Brain microvascular endothelial cell (primary cell): ENCODE results near the gene KLHL5.

Experiments used
- DNase-seq: peaks from one replicate; pipeline ENCODE4 v3.0.0-alpha.2; 2020
- H3K27ac ChIP-seq: fragments of 250-450 bp; sonication (Bioruptor Pico); 2 replicates; pipeline ENCODE4 v1.5.1; 2020; ENCODE audit warnings: mild to moderate bottlenecking, moderate library complexity
- H3K27me3 ChIP-seq: fragments of 250-450 bp; sonication (Bioruptor Pico); replicated peaks from 2 replicates; pipeline ENCODE4 v1.5.1; 2020; ENCODE audit warnings: mild to moderate bottlenecking
- H3K36me3 ChIP-seq: fragments of 250-450 bp; sonication (Bioruptor Pico); replicated peaks from 2 replicates; pipeline ENCODE4 v1.5.1; 2020; ENCODE audit warnings: mild to moderate bottlenecking
- H3K4me3 ChIP-seq: 2 replicates; pipeline ENCODE4 v1.5.1; 2011; ENCODE audit warnings: low read depth, mild to moderate bottlenecking, control low read depth, low read length, moderate library complexity
- in situ Hi-C: cut with HindIII; loops from 2 replicates; pipeline ENCODE4 v1.10.0; 2017; ENCODE audit warnings: low sequenced_read_pairs, low pct_ligation_motif_present
- TF ChIP-seq, protein P1 (sequence below): IDR thresholded peaks from 2 replicates; pipeline ENCODE4 v1.5.1; 2011; ENCODE audit warnings: low read depth, mild to moderate bottlenecking, moderate library complexity, low read length, control low read depth, inconsistent platforms; ENCODE audit errors: missing control alignments

The KLHL5 gene

DNA sequence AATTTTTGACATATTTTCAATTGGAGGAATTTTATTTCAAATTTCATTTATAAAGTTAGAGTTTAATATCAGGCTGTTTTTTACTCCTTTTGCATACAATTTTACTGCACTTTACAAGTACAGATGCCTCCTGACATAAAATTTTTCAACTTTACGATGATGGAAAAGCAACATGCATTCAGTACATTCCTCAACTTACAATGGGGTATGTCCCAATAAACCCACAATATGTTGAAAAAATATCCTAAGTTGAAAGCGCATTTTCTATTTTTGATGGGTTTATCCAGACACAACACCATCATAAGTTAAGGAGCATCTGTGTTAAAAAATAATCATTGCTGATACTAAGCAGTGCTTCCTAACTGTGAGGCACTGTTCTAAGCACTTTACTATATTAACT, 4.3 kb downstream of the KLHL5 start:
- no peaks in the 10 kb centered on the region for H3K27me3 ChIP-seq
- H3K36me3 ChIP-seq: peaks cover 2% of the 10 kb centered on the region
- no peak for DNase-seq
- in situ Hi-C loops: no loop called here
- no peak overlapping the region for H3K4me3 ChIP-seq
- no peak overlapping the region for H3K27ac ChIP-seq
- TF ChIP-seq, protein P1, sequence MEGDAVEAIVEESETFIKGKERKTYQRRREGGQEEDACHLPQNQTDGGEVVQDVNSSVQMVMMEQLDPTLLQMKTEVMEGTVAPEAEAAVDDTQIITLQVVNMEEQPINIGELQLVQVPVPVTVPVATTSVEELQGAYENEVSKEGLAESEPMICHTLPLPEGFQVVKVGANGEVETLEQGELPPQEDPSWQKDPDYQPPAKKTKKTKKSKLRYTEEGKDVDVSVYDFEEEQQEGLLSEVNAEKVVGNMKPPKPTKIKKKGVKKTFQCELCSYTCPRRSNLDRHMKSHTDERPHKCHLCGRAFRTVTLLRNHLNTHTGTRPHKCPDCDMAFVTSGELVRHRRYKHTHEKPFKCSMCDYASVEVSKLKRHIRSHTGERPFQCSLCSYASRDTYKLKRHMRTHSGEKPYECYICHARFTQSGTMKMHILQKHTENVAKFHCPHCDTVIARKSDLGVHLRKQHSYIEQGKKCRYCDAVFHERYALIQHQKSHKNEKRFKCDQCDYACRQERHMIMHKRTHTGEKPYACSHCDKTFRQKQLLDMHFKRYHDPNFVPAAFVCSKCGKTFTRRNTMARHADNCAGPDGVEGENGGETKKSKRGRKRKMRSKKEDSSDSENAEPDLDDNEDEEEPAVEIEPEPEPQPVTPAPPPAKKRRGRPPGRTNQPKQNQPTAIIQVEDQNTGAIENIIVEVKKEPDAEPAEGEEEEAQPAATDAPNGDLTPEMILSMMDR: no peak

DNA sequence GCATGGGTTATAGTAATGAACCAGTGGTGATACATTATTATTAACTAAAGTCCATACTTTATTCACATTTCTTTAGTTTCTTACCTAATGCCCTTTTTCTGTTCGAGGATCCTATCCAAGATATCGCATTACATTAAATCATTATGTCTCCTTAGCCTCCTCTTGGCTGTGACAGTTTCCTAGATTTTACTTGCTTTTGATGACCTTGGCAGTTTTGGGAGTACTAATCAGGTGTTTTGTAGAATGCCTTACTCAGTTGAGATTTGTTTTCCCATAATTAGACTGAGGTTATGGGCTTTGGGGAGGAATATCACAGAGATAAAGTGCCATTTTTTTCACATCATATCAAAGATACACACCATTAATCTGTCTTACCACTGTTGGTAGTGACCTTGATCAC, 5.0 kb downstream of the KLHL5 start:
- in situ Hi-C loops: no loop called here
- DNase-seq: no peak
- Histone ChIP-seq H3K4me3 (no peak overlapping the region), H3K27me3 (no peaks in the 10 kb centered on the region), H3K36me3 (peaks cover 2% of the 10 kb centered on the region), H3K27ac (no peak overlapping the region)
- TF ChIP-seq, protein P1: no peak

DNA sequence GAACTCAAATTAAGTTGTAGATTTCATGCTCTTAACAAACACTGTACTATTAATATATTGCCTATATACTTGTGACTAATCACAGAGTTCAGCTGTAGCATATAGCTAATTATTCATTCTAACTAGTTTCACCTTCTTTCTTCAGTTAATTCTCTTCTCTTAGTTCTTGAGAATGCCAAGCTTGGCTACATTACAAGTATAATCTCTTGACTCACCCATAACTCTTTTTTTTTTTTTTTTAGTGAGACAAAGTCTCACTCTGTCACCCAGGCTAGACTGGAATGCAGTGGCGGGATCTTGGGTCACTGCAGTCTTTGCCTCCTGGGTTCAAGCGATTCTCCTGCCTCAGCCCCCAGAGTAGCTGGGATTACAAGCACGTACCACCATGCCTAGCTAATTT, 5.4 kb downstream of the KLHL5 start:
- peaks cover 2% of the 10 kb centered on the region for H3K36me3 ChIP-seq
- H3K27ac ChIP-seq: no peak overlapping the region
- in situ Hi-C loops: no loop called here
- no peaks in the 10 kb centered on the region for H3K27me3 ChIP-seq
- no peak overlapping the region for H3K4me3 ChIP-seq
- DNase-seq: no peak
- TF ChIP-seq, protein P1: no peak

DNA sequence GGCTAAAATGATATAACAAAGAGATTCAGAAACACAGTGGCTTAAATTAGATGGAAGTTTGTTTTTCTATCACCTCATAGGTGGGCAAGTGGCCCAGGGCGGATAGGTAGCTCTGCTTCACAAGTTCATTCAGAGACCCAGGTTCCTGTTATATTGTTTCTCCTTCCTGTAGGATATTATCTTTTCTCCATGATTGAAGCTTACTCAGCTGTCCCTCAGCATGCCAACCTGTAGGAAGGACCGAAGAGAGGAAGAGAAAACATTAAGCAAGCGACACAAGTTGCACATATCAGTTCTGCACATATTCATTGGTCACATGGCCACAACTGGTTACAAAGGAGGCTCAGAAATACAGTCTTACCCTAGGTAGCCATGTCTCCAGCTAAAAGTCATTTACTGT, 6.9 kb downstream of the KLHL5 start:
- Histone ChIP-seq H3K4me3 (no peak overlapping the region), H3K36me3 (peaks cover 2% of the 10 kb centered on the region), H3K27me3 (no peaks in the 10 kb centered on the region), H3K27ac (no peak overlapping the region)
- TF ChIP-seq, protein P1: no peak
- in situ Hi-C loops: no loop called here
- DNase-seq: no peak

DNA sequence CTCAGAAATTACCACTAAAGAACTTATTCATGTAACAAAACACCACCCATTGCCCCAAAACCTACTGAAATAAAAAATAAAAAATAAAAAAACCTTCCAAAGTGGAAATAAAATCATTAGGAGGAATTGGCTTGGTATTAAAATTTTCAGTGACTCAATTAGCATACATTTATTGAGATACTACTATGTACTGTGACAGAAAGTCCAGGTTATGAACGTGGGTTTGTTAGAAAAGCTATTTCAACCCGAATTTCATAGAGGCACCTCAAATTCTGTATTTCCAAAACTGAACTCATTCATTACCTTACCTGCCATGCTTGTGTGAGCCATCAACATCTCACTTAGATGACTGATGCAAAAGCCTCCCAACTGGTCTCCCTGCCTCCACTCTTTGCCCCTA, 16.8 kb downstream of the KLHL5 start:
- no peak for DNase-seq
- no peak overlapping the region for H3K4me3 ChIP-seq
- no peaks in the 10 kb centered on the region for H3K27me3 ChIP-seq
- H3K36me3 ChIP-seq: peaks cover 20% of the 10 kb centered on the region
- no peak overlapping the region for H3K27ac ChIP-seq
- in situ Hi-C loops: no loop called here
- TF ChIP-seq, protein P1: no peak

DNA sequence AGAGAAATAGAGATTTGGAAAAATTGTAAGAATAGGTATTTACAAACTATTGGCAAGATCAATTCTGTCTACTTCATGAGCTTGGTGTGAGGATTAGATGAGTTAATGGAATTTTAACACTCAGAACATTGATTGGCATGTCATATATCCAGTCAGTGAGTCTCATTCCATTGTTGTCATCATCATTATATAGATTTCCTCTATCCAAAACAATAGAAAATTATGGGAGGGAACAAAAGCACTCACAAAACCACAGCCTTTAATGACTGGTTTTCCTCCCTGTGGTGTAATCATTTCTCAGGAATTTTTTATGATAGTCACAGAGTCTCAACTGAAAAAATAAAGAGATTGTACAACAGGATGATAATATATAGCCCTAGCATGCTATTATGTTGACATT, 21.1 kb downstream of the KLHL5 start:
- H3K36me3 ChIP-seq: peaks cover 32% of the 10 kb centered on the region
- in situ Hi-C loops: no loop called here
- H3K4me3 ChIP-seq: no peak overlapping the region
- TF ChIP-seq, protein P1: no peak
- no peak overlapping the region for H3K27ac ChIP-seq
- no peaks in the 10 kb centered on the region for H3K27me3 ChIP-seq
- peak; percentile 34 for DNase-seq
